OCI-LY7 (cell line): ENCODE measurements around the gene CLDN4.
"Not testable (repeated sequence)": the region's sequence is repeated elsewhere in the genome, so short reads cannot be mapped to it uniquely, and the experiment has no call there.

Source experiments
- EZH2phosphoT487 ChIP-seq: fragments of 200-600 bp; sonication (generic); IDR thresholded peaks from 2 replicates; pipeline ENCODE4 v1.6.1; 2018; ENCODE audit warnings: low read depth, borderline replicate concordance, mild to moderate bottlenecking, mixed run types, antibody characterized with exemption, low read length, moderate library complexity, mixed read lengths
- TF ChIP-seq, protein P1 (sequence below): fragments of 200-600 bp; sonication (generic); conservative IDR thresholded peaks from 2 replicates; pipeline ENCODE4 v1.5.1; 2014; ENCODE audit warnings: mild to moderate bottlenecking, antibody characterized with exemption, low read length, moderate library complexity, mixed read lengths

DNA sequence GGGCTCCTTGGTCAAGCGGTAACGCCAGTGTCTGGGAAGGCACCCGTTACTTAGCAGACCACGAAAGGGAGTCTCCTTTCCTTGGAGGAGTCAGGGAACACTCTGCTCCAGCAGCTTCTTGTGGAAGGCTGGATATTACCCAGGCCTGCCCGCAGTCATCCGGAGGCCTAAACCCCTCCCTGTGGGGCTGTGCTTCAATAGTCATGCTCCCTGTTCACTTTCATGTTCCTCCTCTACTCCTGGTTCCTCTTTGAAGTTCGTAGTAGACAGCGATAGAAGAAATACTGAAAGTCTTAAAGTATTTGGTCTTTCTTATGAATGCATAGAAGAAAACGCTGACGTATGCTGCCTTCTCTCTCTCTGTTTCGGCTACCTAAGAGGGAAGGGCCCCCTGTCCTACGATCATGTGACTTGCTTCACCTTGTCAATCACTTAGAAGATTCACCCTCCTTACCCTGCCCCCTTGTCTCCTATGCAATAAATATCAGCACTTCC, 15.0 kb downstream of the CLDN4 start:
- TF ChIP-seq, protein P1, sequence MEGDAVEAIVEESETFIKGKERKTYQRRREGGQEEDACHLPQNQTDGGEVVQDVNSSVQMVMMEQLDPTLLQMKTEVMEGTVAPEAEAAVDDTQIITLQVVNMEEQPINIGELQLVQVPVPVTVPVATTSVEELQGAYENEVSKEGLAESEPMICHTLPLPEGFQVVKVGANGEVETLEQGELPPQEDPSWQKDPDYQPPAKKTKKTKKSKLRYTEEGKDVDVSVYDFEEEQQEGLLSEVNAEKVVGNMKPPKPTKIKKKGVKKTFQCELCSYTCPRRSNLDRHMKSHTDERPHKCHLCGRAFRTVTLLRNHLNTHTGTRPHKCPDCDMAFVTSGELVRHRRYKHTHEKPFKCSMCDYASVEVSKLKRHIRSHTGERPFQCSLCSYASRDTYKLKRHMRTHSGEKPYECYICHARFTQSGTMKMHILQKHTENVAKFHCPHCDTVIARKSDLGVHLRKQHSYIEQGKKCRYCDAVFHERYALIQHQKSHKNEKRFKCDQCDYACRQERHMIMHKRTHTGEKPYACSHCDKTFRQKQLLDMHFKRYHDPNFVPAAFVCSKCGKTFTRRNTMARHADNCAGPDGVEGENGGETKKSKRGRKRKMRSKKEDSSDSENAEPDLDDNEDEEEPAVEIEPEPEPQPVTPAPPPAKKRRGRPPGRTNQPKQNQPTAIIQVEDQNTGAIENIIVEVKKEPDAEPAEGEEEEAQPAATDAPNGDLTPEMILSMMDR, result not testable (repeated sequence)
- TF ChIP-seq EZH2phosphoT487, result not testable (repeated sequence)
